GM06990 (cell line): ENCODE data around the gene CHPF2.

Experiments used
- DNase-seq: peaks from one replicate; pipeline ENCODE4 v3.0.0-alpha.2; 2011; ENCODE audit not compliant: insufficient read length; ENCODE audit errors: extremely low read depth
- H3K27me3 ChIP-seq: replicated peaks from 2 replicates; pipeline ENCODE4 v1.6.0; 2011; ENCODE audit warnings: low read length; ENCODE audit not compliant: control insufficient read depth, insufficient read depth
- H3K36me3 ChIP-seq: 2 replicates; pipeline ENCODE4 v1.5.1; 2011; ENCODE audit warnings: low read length; ENCODE audit not compliant: control insufficient read depth, insufficient read depth
- H3K4me3 ChIP-seq: replicated peaks from 2 replicates; pipeline ENCODE4 v1.5.1; 2011; ENCODE audit warnings: low read depth, mild to moderate bottlenecking, control low read depth, low read length
- TF ChIP-seq, protein P1 (sequence below): IDR thresholded peaks from 2 replicates; pipeline ENCODE4 v1.5.1; 2011; ENCODE audit warnings: low read length, control low read depth, mild to moderate bottlenecking, inconsistent platforms; ENCODE audit not compliant: insufficient read depth, poor library complexity, severe bottlenecking

Gene CHPF2

DNA sequence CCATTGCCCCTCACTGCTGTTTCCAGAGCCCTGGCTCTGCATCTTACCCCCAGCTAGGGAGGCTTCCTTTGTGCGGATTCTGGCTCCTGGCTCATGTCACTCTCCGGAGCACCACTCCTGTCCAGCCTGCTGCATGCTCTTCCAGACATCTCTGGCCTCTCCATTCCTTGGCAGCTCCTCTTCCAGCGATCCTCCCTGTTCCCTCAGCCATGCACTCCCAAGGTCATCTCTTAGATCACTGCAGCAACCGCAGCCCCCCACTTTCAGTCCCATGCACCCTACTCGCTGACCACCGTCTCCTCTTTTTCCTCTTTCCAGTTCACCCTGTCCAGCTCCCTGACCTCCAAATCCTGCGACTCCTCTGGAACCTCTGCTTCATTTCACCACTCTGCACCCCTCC lies 23.1 kb downstream of the CHPF2 start:
- DNase-seq, result no peak
- H3K36me3 ChIP-seq, result no peaks in the 10 kb centered on the region
- peaks cover 5% of the 10 kb centered on the region for H3K27me3 ChIP-seq
- H3K4me3 ChIP-seq, result no peak overlapping the region
- TF ChIP-seq, protein P1, sequence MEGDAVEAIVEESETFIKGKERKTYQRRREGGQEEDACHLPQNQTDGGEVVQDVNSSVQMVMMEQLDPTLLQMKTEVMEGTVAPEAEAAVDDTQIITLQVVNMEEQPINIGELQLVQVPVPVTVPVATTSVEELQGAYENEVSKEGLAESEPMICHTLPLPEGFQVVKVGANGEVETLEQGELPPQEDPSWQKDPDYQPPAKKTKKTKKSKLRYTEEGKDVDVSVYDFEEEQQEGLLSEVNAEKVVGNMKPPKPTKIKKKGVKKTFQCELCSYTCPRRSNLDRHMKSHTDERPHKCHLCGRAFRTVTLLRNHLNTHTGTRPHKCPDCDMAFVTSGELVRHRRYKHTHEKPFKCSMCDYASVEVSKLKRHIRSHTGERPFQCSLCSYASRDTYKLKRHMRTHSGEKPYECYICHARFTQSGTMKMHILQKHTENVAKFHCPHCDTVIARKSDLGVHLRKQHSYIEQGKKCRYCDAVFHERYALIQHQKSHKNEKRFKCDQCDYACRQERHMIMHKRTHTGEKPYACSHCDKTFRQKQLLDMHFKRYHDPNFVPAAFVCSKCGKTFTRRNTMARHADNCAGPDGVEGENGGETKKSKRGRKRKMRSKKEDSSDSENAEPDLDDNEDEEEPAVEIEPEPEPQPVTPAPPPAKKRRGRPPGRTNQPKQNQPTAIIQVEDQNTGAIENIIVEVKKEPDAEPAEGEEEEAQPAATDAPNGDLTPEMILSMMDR, result no peak

DNA sequence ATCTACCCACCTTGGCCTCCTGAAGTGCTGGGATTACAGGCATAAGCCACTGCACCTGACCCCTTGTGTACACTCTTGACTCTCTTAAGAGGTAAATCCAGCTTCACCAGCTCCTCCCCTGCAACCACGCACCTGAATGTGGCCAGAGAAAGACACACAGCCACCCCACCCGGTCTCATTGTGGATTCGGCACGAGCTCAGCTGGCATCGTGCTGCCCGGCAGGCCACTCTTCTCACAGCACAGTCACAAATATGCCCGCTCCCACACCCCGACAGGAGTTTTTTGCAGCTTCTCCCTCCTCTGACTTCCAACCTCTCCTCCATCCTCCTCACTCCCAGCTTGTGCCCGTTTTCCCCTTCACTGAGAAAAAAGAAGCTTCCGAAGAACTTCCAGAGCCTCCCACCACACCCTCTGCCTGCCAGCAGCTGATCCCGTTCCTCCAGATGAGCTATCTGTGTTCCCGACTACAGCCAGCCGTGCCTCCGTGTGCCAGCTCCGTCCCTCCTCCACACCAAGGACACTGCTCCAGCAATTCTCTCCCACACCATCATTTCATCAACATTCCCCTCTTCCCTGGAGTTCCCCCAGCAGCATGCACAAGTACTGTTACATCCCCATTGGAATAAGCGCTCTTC lies 24.2 kb downstream of the CHPF2 start:
- TF ChIP-seq, protein P1, result no peak
- no peak for DNase-seq
- Histone ChIP-seq H3K36me3 (no peaks in the 10 kb centered on the region), H3K27me3 (peaks cover 3% of the 10 kb centered on the region), H3K4me3 (no peak overlapping the region)

DNA sequence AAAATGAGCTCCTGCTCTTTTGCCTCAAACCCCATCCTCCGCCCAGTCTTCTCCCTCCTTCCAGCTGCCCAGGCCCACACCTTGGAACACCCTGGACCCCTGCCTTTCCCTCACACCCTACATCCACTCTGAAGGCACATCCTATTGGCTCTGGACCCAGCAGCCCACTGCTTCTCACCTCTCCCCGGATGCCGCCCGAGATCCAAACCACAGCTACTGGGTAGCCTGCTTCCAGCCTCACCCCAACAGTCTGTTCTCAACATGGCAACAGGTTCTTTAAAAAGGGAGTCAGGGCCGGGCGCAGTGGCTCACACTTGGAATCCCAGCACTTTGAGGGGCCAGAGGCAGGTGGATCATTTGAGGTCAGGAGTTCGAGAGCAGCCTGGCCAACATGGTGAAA lies 25.7 kb downstream of the CHPF2 start:
- DNase-seq, result no peak
- TF ChIP-seq, protein P1, result no peak
- no peaks in the 10 kb centered on the region for H3K36me3 ChIP-seq
- H3K27me3 ChIP-seq, result peaks cover 3% of the 10 kb centered on the region
- no peak overlapping the region for H3K4me3 ChIP-seq

DNA sequence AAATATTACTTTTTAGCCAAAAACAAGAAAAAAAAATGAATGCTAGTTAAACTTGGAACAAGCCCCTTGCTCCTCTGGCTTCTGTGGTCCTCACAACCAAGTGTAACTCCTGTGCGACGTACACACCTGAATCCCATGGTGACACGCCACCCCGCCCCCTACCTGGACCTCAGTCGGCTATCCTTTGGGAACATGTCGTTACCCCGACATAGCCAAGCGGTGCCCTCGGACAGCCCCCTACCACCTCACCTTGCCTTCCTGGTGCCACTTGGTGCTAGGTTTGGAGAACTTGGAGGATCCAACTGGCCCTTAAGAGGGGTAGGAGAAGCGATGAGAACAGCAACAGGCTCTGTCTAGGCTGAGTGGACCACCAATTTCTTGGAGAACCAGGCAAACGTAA lies 28.2 kb downstream of the CHPF2 start:
- no peak for DNase-seq
- TF ChIP-seq, protein P1, result no peak
- Histone ChIP-seq H3K4me3 (no peak overlapping the region), H3K36me3 (no peaks in the 10 kb centered on the region), H3K27me3 (no peaks in the 10 kb centered on the region; the same call in none of the 2 replicates)

DNA sequence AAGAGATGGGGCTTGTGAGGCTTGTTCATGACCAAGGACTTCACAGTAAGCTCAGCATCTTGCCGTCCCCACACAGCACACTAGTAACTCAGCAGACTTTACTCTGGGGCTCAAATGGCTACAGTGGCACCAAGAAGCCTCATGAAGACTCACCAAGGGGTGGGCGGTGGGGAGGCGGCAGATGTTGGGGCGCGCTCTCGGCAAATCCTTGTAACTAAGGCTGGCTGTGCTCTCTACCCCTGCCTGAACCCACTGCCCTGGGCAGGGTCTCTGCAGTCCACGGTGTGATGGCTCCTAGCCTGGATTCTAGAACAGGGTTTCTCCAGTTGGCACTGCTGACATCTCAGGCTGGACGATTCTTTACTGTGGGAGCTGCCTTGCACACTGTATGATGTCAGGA lies 28.6 kb downstream of the CHPF2 start:
- TF ChIP-seq, protein P1, result no peak
- no peak for DNase-seq
- H3K4me3 ChIP-seq, result no peak overlapping the region
- no peaks in the 10 kb centered on the region; the same call in none of the 2 replicates for H3K27me3 ChIP-seq
- no peaks in the 10 kb centered on the region for H3K36me3 ChIP-seq

DNA sequence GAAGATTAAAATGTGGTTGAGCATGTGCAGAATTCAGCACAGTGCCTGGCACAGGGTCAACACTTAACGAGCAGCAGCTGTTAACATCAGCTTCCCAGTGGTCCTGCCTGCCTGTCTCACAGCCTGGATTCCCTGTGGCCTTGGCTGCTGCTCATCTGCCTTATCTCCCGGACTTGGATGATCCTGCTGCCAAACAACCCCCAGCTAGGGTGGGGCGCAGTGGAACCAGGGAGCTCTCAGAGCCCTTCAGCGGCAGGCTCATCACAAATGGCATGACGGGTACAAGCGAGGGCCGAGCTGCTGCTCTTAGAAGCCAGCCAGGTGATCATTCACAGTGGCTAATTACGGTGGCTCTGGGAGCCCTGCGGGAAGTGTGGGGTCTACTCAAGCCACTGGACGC lies 29.2 kb downstream of the CHPF2 start:
- TF ChIP-seq, protein P1, result no peak
- no peaks in the 10 kb centered on the region for H3K36me3 ChIP-seq
- H3K27me3 ChIP-seq, result no peaks in the 10 kb centered on the region; the same call in none of the 2 replicates
- no peak overlapping the region for H3K4me3 ChIP-seq
- DNase-seq, result no peak
